NCI-H128 (cell line): ENCODE results near the gene SPRR2D.
"Not testable (repeated sequence)": the region's sequence is repeated elsewhere in the genome, so short reads cannot be mapped to it uniquely, and the experiment has no call there.

Experiments
- DNase-seq: peaks from one replicate; lab custom pipeline; 2025; ENCODE audit not compliant: unreplicated experiment; lab: John Stamatoyannopoulos, UW

The SPRR2D gene

DNA sequence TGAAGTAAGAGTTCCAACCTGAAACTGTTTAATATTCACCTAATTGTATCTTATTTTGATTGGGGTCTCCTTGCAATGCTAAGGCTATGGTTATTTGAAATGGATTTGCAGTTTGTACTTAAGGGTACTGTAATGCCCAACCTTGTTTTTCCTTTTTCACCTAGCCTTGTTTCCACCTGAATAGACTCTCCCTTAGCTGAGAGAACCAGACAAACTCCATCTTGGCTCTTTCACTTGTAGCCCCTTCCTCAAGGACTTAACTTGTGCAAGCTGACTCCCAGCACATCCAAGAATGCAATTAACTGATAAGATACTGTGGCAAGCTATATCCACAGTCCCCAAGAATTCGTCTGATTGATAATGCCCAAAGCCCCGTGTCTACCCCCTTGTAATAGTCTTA lies 19.1 kb downstream of the SPRR2D start:
- DNase-seq: not testable (repeated sequence)

DNA sequence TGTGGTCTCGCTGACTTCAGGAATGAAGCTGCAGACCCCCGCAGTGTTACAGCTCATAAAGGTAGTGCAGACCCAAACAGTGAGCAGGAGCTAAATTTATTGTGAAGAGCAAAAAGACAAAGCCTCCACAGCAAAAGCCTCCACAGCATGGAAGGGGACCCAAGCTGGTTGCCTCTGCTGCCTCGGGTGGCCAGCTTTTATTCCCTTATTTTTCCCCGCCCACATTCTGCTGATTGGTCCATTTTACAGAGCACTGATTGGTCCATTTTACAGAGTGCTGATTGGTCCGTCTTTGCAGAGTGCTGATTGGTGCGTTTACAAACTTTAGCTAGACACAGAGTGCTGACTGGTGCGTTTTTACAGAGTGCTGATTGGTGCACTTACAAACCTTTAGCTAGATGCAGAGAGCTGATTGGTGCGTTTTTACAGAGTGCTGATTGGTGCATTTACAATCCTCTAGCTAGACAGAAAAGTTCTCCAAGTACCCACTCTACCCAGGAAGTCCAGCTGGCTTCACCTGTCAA lies 29.6 kb downstream of the SPRR2D start:
- not testable (repeated sequence) for DNase-seq

DNA sequence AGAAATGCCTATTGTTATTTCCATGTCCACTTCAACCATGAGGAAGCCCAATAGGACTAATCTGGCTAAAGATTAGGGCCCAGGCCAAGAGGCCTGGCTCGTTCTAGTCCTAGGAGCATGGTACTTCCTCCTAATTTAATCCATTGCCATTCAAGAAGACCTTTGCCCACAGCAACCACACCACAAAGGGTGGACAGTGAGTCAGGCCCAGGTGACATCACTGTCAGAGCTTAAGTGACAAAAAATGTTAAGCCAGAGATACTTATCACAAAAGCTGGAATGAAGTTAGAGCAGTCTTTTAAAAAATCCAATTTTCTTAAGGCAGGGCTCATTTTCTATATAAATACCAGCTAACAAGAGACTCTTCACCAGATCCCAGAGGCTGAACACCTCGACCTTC lies 39.5 kb downstream of the SPRR2D start, which contains the start of gene SPRR3:
SPRR3 (plus strand) TSS at position 368 of the 400 bp plus-strand sequence. CDS start 1,272 bp downstream, outside the sequence.
- no peak for DNase-seq

DNA sequence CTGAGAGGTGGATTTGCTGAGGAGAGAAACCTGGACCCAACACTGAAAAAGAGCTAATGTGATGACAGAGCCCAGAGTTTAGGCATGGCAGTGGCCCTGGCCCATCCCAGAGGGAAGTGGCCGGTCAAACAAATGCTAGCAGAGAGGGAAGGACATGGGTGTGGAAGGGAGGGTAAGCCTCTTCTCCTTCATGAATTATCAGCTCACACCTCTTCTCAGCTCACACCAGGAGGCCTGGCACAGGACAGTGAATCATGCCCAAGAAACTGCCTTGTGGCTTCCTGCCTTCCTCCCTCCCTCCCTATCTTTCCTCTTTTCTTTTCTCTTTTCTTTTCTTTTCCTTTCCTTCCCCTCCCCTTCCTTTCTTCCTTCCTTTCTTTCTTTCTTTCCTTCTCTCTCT lies 40.6 kb downstream of the SPRR2D start:
- DNase-seq: no peak

DNA sequence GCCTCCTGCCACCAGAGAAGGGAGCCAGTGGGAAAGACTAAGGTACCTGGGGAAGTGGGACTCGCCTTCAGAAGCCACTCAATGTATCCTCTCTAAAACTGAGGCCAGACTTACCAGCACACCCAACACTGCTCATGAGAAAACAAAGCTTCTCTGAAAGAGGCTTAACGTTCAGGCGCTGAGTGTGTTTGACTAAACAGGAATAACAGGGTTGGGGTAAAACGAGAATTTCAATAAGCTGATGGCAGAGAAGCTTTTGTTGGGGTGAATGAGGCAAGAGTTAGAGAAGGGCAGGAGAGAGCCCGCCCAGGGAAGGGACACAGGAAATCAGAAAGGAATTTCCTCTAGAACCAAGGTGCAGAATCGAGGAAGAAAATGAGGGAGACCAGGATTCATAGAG lies 41.1 kb downstream of the SPRR2D start:
- DNase-seq: no peak

DNA sequence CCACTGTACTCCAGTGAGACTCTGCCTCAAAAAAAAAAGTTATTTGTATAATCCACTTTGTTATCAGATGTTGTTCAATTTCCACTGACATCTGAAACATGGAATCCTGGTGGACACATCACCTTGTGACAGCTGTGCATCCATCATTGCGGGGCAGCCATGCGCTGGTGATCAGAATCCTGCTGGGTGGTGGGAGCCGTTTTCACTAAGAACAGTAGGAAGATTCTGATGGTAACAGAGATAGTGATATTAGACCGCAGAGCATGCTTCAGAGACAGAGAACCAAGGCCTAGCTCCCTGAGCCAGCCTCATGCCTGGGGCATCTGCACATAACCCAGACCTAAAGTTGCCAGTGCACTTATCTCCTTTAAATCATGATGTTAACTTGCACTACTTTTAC lies 42.4 kb downstream of the SPRR2D start:
- DNase-seq: no peak

DNA sequence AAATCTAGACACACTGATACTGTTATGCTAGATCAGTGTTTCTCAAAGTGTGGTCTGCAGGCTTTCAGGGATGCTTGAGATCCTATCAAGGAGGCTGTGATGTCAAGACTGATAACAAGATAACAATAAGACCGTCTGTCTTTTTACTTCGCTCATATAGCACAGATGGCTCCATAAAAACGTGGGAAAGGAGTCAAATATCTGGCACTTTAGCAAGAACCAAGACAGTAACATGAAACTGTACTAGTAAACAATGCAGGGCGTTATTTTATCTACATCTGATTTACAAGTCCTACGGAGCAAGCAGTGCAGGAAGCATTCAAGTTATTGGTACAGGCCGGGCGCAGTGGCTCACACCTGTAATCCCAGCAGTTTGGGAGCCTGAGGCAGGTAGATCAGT lies 43.0 kb downstream of the SPRR2D start:
- DNase-seq: no peak

DNA sequence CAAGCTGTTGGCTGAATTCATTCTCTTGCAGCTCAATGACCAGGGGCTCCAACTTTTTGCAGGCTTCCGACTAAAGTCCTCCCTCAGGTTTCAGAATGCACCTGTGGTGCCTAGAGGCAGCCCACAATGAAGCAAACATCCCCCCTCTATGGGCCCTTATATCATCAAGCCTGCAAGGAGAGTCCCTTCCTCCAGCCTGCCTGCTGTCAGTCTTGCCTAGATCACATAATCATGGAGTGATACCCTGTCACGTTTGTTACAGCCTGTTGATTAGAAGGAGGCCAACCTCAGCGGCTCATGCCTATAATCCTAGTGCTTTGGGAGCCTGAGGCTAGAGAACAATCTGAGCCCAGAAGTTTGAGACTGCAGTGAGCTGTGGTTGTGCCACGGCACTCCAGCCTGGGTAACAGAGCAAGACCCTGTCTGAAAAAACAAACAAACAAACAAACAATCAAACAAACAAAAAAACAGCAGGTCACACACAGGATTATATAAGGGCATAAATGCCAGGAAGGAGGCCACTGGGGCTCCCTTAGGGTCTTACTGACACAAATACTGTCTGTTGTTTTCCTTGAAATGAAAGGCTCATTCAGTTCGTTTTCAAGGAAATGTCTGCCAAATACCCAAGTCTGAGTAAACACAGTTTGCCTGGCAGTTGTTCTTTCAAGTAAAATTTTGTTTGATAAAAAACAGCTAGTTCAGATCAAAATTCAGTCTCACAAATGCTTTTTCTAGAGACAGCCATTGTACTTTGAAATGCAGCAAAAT lies 44.1 kb downstream of the SPRR2D start:
- no peak for DNase-seq

DNA sequence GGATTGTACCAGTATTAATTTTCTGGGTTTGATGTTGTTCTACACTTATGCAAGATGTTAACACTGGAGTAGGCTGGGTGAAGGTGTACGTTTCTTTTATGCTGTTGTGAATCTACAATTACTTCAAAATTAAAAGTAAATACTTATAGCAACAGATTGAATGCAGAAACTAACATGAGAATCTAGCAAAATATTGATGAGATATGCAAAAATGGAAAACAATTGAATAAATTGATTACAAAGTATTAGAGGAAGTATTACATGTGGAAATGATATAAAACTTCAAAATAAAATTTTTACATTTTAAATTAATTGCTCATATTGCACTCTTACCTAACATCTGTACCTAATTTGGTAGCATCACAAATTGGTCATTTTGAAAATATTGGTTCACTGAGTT lies 45.1 kb downstream of the SPRR2D start:
- no peak for DNase-seq

DNA sequence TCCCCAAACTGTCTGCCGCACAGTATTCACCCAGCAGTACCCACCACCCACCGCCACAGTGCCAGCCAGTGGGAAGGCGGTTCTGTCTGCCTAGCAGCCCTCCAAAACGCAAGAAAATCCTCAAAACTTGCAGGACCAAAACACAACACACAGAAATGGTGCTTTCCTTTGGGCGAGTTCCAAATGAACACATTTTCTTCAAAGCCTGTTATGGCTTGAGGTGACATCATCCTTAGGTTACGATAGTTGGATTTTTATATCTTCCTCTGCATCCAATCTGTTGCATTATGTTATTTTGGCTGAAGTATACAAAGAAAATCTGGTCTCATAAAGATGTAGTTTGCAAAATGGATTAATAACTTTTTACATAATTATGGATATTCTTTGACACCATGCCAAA lies 47.7 kb downstream of the SPRR2D start:
- no peak for DNase-seq
